Muscle of leg (tissue), 11 donors: Measurements from ENCODE around the gene CHST2. TPM values are rescaled to one million over a fixed set of nuclear protein-coding genes. Genes with fewer than 3 reads are reported as not detected.

Experiments
- DNase-seq: peaks from one replicate; pipeline ENCODE4 v3.0.0; 2013
- H3K27ac ChIP-seq: one replicate; pipeline ENCODE4 v1.5.1; 2013; ENCODE audit warnings: mild to moderate bottlenecking, low read length, control low read depth
- H3K27me3 ChIP-seq: one replicate; pipeline ENCODE4 v1.6.1; 2013; ENCODE audit warnings: low read length; ENCODE audit not compliant: control insufficient read depth, insufficient read depth
- H3K36me3 ChIP-seq: one replicate; pipeline ENCODE4 v1.6.1; 2013; ENCODE audit warnings: low read length; ENCODE audit not compliant: control insufficient read depth, insufficient read depth
- H3K4me1 ChIP-seq: one replicate; pipeline ENCODE4 v1.6.1; 2013; ENCODE audit warnings: low read length; ENCODE audit not compliant: control insufficient read depth, insufficient read depth
- H3K4me3 ChIP-seq: one replicate; pipeline ENCODE4 v1.5.1; 2013; ENCODE audit warnings: low read length, control low read depth
- H3K9me3 ChIP-seq: replicated peaks from 2 replicates; pipeline ENCODE4 v1.6.1; 2013; ENCODE audit warnings: low read depth, low read length; ENCODE audit not compliant: control insufficient read depth
- WGBS: methylation state at CpG from one replicate; pipeline ENCODE4 v1.1.5; 2013; ENCODE audit warnings: missing lambda C conversion rate; ENCODE audit not compliant: insufficient coverage; 5-methylcytosine and 5-hydroxymethylcytosine counted together
- polyA plus RNA-seq, 8 donors: library from polyadenylated mRNA; unstranded; fragments of 120-200 nt; gene quantifications; one replicate each; pipeline versions ENCODE4 v1.2.1 to v1.2.3, GENCODE V29; 2013; ENCODE audit warnings: inconsistent platforms in 1 of 8, low replicate concordance in 1 of 8; ENCODE audit not compliant: insufficient read length in 8 of 8, insufficient read depth in 1 of 8
- total RNA-seq: library from RNA; stranded (reverse); fragments of 120-200 nt; gene quantifications from one replicate; pipeline ENCODE4 v1.2.4, GENCODE V29; 2013

The CHST2 gene
- total and polyA plus RNA-seq, 9 donors: 3.2 to 10.8 (median 6.3) TPM

GRCh38 chr3:143172795-143173145 lies 53.2 kb downstream of the CHST2 start:
- Histone ChIP-seq H3K36me3 (no peaks in the 10 kb centered on the region), H3K4me1 (peaks cover 16% of the 10 kb centered on the region), H3K27me3 (no peaks in the 10 kb centered on the region), H3K4me3 (no peak overlapping the region), H3K27ac (no peak overlapping the region), H3K9me3 (peaks cover 5% of the 10 kb centered on the region)
- no peak for DNase-seq
- WGBS: 60% methylated on average over 1 of the region's 2 CpGs

GRCh38 chr3:143173242-143173641 lies 53.7 kb downstream of the CHST2 start:
- Histone ChIP-seq H3K9me3 (peaks cover 5% of the 10 kb centered on the region), H3K4me3 (no peak overlapping the region), H3K27me3 (no peaks in the 10 kb centered on the region), H3K27ac (no peak overlapping the region), H3K4me1 (peaks cover 16% of the 10 kb centered on the region), H3K36me3 (no peaks in the 10 kb centered on the region)
- no peak for DNase-seq
- no CpG with 5 or more reads among the region's 1 CpG for WGBS

Other genes with a start within 250 kb of the CHST2 start
- 2.5 TPM for gene PCOLCE2, start 230.7 kb upstream of the CHST2 start, total RNA-seq
- 1 to 10 TPM in 5 of 8 donors, under 1 TPM in 3; 0.79 to 7.2 (median 1.8) TPM for gene PCOLCE2, start 230.7 kb upstream of the CHST2 start, polyA plus RNA-seq
- gene PAQR9, start 156.1 kb upstream of the CHST2 start, total RNA-seq: not detected
- under 1 TPM in 3 of 8 donors, not detected in 5; 0.05 to 0.23 (median 0.08) TPM for gene PAQR9, start 156.1 kb upstream of the CHST2 start, polyA plus RNA-seq
- 83.9 TPM for gene U2SURP, start 118.2 kb upstream of the CHST2 start, total RNA-seq
- gene U2SURP, start 118.2 kb upstream of the CHST2 start, polyA plus RNA-seq: 10 to 100 TPM; 53.2 to 91.8 (median 75.5) TPM